H9 (cell line): ENCODE measurements around the gene SLC13A4. TPM values are rescaled to one million over a fixed set of nuclear protein-coding genes. Genes with fewer than 3 reads are reported as not detected.
A peak's percentile ranks its signal among the peaks of the same experiment; 100 is the strongest.

Experiments
- DNase-seq: peaks from one replicate; pipeline ENCODE4 v3.0.0-alpha.2; 2017
- H2AFZ ChIP-seq: one replicate; pipeline ENCODE4 v1.6.1; 2013; ENCODE audit warnings: mild to moderate bottlenecking, low read length, control low read depth, moderate library complexity
- H2AK5ac ChIP-seq: 2 replicates; pipeline ENCODE4 v1.6.1; 2013; ENCODE audit warnings: low read length, control low read depth, mixed read lengths; ENCODE audit not compliant: insufficient read length
- H2BK120ac ChIP-seq: one replicate; pipeline ENCODE4 v1.6.1; 2013; ENCODE audit warnings: low read depth, mild to moderate bottlenecking, low read length, control low read depth, inconsistent platforms; ENCODE audit not compliant: poor library complexity, severe bottlenecking
- H2BK12ac ChIP-seq: 2 replicates; pipeline ENCODE4 v1.6.1; 2013; ENCODE audit warnings: low read length, control low read depth, mixed read lengths, low read depth; ENCODE audit not compliant: insufficient read length
- H2BK15ac ChIP-seq: 2 replicates; pipeline ENCODE4 v1.6.1; 2013; ENCODE audit warnings: low read depth, low read length, control low read depth
- H2BK20ac ChIP-seq: one replicate; pipeline ENCODE4 v1.6.1; 2013; ENCODE audit warnings: low read depth, mild to moderate bottlenecking, low read length, control low read depth, inconsistent platforms; ENCODE audit not compliant: poor library complexity, severe bottlenecking
- H2BK5ac ChIP-seq: 2 replicates; pipeline ENCODE4 v1.6.1; 2013; ENCODE audit warnings: low read length, control low read depth, mixed read lengths; ENCODE audit not compliant: insufficient read length
- H3K14ac ChIP-seq: 2 replicates; pipeline ENCODE4 v1.6.1; 2013; ENCODE audit warnings: low read length, control low read depth; ENCODE audit not compliant: insufficient read depth
- H3K18ac ChIP-seq: 2 replicates; pipeline ENCODE4 v1.6.1; 2013; ENCODE audit warnings: low read depth, mild to moderate bottlenecking, mixed read lengths, low read length, control low read depth; ENCODE audit not compliant: insufficient read length
- H3K23ac ChIP-seq: 2 replicates; pipeline ENCODE4 v1.6.1; 2013; ENCODE audit warnings: low read length, control low read depth, mixed read lengths, low read depth; ENCODE audit not compliant: insufficient read length
- H3K23me2 ChIP-seq: 2 replicates; pipeline ENCODE4 v1.6.1; 2013; ENCODE audit warnings: low read depth, mild to moderate bottlenecking, mixed read lengths, low read length, control low read depth; ENCODE audit not compliant: insufficient read length, poor library complexity, severe bottlenecking
- H3K27ac ChIP-seq: 2 replicates; pipeline ENCODE4 v1.5.1; 2013; ENCODE audit warnings: low read length, control low read depth, mixed read lengths, low read depth; ENCODE audit not compliant: insufficient read length
- H3K27me3 ChIP-seq: 2 replicates; pipeline ENCODE4 v1.6.1; 2013; ENCODE audit warnings: low read length, control low read depth, inconsistent platforms; ENCODE audit not compliant: insufficient read depth
- H3K4ac ChIP-seq: 2 replicates; pipeline ENCODE4 v1.6.1; 2013; ENCODE audit warnings: low read depth, mild to moderate bottlenecking, control low read depth, inconsistent platforms, low read length, moderate library complexity
- H3K4me1 ChIP-seq: 2 replicates; pipeline ENCODE4 v1.6.1; 2013; ENCODE audit warnings: low read length, control low read depth, inconsistent platforms; ENCODE audit not compliant: insufficient read depth
- H3K4me2 ChIP-seq: 2 replicates; pipeline ENCODE4 v1.6.1; 2013; ENCODE audit warnings: low read length, control low read depth, mixed read lengths; ENCODE audit not compliant: insufficient read length, insufficient read depth
- H3K56ac ChIP-seq: 2 replicates; pipeline ENCODE4 v1.6.1; 2013; ENCODE audit warnings: low read depth, mild to moderate bottlenecking, mixed read lengths, low read length, control low read depth; ENCODE audit not compliant: insufficient read length
- H3K79me1 ChIP-seq: 2 replicates; pipeline ENCODE4 v1.6.1; 2013; ENCODE audit warnings: low read depth, mild to moderate bottlenecking, moderate library complexity, low read length, control low read depth, inconsistent platforms; ENCODE audit not compliant: insufficient read depth, poor library complexity, severe bottlenecking
- H3K79me2 ChIP-seq: 2 replicates; pipeline ENCODE4 v1.6.1; 2013; ENCODE audit warnings: low read length, control low read depth, inconsistent platforms; ENCODE audit not compliant: insufficient read depth
- H3K9ac ChIP-seq: 2 replicates; pipeline ENCODE4 v1.6.1; 2013; ENCODE audit warnings: low read length, control low read depth, mixed read lengths; ENCODE audit not compliant: insufficient read length; ENCODE audit errors: extremely low read depth
- H3K9me3 ChIP-seq: one replicate; pipeline ENCODE4 v1.6.1; 2013; ENCODE audit warnings: low read depth, low read length, inconsistent platforms; ENCODE audit not compliant: control insufficient read depth
- H3T11ph ChIP-seq: one replicate; pipeline ENCODE4 v1.6.1; 2013; ENCODE audit warnings: mild to moderate bottlenecking, low read length, control low read depth, inconsistent platforms
- H4K20me1 ChIP-seq: one replicate; pipeline ENCODE4 v1.6.1; 2013; ENCODE audit not compliant: control insufficient read depth, insufficient read length, insufficient read depth
- H4K5ac ChIP-seq: 2 replicates; pipeline ENCODE4 v1.6.1; 2013; ENCODE audit warnings: low read depth, mild to moderate bottlenecking, mixed read lengths, low read length, control low read depth; ENCODE audit not compliant: insufficient read length
- H4K8ac ChIP-seq: replicated peaks from 2 replicates; pipeline ENCODE4 v1.6.1; 2013; ENCODE audit warnings: low read length, control low read depth, mixed read lengths, low read depth; ENCODE audit not compliant: insufficient read length
- H4K91ac ChIP-seq: 2 replicates; pipeline ENCODE4 v1.6.1; 2013; ENCODE audit warnings: low read depth, mild to moderate bottlenecking, moderate library complexity, mixed read lengths, low read length, control low read depth; ENCODE audit not compliant: insufficient read length
- H3K27ac Mint-ChIP-seq, 3 experiments: 2 replicates in 2 of 3; 3 replicates in 1 of 3; pipeline ENCODE4 v1.8.0; 2020 to 2021; ENCODE audit warnings: mixed read lengths in 3 of 3, mild to moderate bottlenecking in 1 of 3, moderate library complexity in 1 of 3
- H3K27me3 Mint-ChIP-seq: 2 replicates; pipeline ENCODE4 v1.8.0; 2021; ENCODE audit warnings: low read depth, mild to moderate bottlenecking, moderate library complexity, mixed read lengths
- H3K36me3 Mint-ChIP-seq, 3 experiments: 2 replicates in 2 of 3; 3 replicates in 1 of 3; pipeline ENCODE4 v1.8.0; 2020 to 2021; ENCODE audit warnings: low read depth in 3 of 3, mixed read lengths in 3 of 3; ENCODE audit not compliant: insufficient read depth in 1 of 3
- H3K4me1 Mint-ChIP-seq, 2 experiments: 2 replicates each; pipeline ENCODE4 v1.8.0; 2020; ENCODE audit warnings: mixed read lengths in 2 of 2
- H3K4me3 Mint-ChIP-seq, 2 experiments: 2 replicates in 1 of 2; 3 replicates in 1 of 2; pipeline ENCODE4 v1.8.0; 2020 to 2021; ENCODE audit warnings: mild to moderate bottlenecking in 2 of 2, mixed read lengths in 2 of 2, moderate library complexity in 1 of 2
- H3K9me3 Mint-ChIP-seq, 2 experiments: 2 replicates in 1 of 2; 3 replicates in 1 of 2; pipeline ENCODE4 v1.8.0; 2020; ENCODE audit warnings: mild to moderate bottlenecking in 2 of 2, mixed read lengths in 2 of 2, moderate library complexity in 1 of 2
- WGBS: extraction: QIAGEN DNeasy Blood & Tissue Kit; methylation state at CpG from one replicate; pipeline ENCODE4 v1.1.7; 2013; ENCODE audit warnings: missing lambda C conversion rate, low lambda C conversion rate, mixed read lengths; ENCODE audit not compliant: insufficient read length; ENCODE audit errors: extremely low coverage; 5-methylcytosine and 5-hydroxymethylcytosine counted together
- total RNA-seq: library from RNA; stranded (reverse); gene quantifications from 2 replicates; pipeline ENCODE4 v1.2.1, GENCODE V29; 2021
- TF ChIP-seq, protein P1 (sequence below): fragments of 200-600 bp; sonication (generic); conservative IDR thresholded peaks from 3 replicates; pipeline ENCODE4 v1.8.0; 2021; ENCODE audit warnings: antibody characterized with exemption, mild to moderate bottlenecking

SLC13A4 gene
- total RNA-seq, 1 experiment from 2014 or later: 3.5 TPM

DNA sequence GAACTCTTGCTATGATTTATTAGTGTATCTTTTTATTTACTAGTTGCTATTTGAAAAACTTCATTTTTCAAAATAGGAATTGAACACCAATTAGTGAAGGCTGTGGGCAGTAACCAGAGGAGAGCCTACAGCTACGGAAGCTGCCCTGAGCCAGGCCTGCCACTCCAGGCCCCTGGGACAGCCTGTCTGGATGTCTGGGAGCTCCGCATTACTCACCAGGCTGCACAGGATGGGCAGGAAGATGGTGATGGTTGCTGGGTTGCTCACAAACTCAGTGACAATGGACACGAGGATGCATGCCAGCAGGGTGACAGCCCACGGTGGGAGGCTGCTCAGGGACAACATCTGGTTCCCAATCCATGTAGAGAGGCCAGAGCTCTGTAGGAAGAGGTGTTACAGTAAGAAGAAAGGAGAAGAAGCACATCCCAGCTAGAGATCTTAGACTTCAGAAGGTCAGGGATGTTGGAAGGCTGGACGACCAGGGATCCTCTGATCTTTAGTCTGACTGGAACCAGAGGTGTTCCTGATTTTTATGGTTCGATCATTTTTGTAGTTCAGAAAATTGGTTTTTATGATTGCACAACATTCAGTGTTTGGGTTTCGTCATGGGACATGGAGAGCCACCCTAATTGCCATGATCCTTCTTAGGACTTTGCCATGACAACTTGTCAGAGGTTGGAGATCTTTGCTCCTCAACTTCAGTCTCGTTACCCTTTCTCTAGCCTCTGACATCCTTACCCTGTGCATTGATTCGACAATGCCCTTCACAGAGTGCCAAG lies 42.5 kb downstream of the SLC13A4 start:
- peaks cover 0 to 6% of the 10 kb centered on the region in 2 experiments; a peak in 1 of 4 replicates for H3K4me1 Mint-ChIP-seq
- Histone ChIP-seq H3K23ac (no peak overlapping the region), H2AK5ac (no peak overlapping the region), H4K20me1 (no peaks in the 10 kb centered on the region), H3K27me3 (no peaks in the 10 kb centered on the region), H4K91ac (no peak overlapping the region), H2AFZ (no peak overlapping the region), H3K4me2 (no peak overlapping the region), H3K14ac (no peak overlapping the region), H2BK20ac (no peak overlapping the region), H3T11ph (no peak overlapping the region), H3K4ac (no peak overlapping the region), H4K8ac (no peak overlapping the region), H2BK15ac (no peak overlapping the region), H3K9me3 (no peaks in the 10 kb centered on the region), H3K23me2 (no peaks in the 10 kb centered on the region), H3K56ac (no peak overlapping the region), H3K4me1 (no peaks in the 10 kb centered on the region; the same call in 1 of the 2 replicates), H2BK12ac (no peak overlapping the region), H3K9ac (no peak overlapping the region), H3K79me1 (no peaks in the 10 kb centered on the region), H2BK120ac (no peak overlapping the region), H4K5ac (no peak overlapping the region), H3K79me2 (no peaks in the 10 kb centered on the region), H3K27ac (no peak overlapping the region), H2BK5ac (no peak overlapping the region), H3K18ac (no peak overlapping the region)
- peak overlapping the region in 1 of 3 experiments; percentile 38; a peak in 1 of 7 replicates for H3K27ac Mint-ChIP-seq
- peaks cover 0 to 19% (median 7%) of the 10 kb centered on the region in 3 experiments; a peak in 4 of 7 replicates for H3K36me3 Mint-ChIP-seq
- no peaks in the 10 kb centered on the region for H3K9me3 Mint-ChIP-seq
- DNase-seq: no peak
- TF ChIP-seq, protein P1, sequence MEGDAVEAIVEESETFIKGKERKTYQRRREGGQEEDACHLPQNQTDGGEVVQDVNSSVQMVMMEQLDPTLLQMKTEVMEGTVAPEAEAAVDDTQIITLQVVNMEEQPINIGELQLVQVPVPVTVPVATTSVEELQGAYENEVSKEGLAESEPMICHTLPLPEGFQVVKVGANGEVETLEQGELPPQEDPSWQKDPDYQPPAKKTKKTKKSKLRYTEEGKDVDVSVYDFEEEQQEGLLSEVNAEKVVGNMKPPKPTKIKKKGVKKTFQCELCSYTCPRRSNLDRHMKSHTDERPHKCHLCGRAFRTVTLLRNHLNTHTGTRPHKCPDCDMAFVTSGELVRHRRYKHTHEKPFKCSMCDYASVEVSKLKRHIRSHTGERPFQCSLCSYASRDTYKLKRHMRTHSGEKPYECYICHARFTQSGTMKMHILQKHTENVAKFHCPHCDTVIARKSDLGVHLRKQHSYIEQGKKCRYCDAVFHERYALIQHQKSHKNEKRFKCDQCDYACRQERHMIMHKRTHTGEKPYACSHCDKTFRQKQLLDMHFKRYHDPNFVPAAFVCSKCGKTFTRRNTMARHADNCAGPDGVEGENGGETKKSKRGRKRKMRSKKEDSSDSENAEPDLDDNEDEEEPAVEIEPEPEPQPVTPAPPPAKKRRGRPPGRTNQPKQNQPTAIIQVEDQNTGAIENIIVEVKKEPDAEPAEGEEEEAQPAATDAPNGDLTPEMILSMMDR: no peak
- H3K4me3 Mint-ChIP-seq: no peak overlapping the region
- no peaks in the 10 kb centered on the region for H3K27me3 Mint-ChIP-seq
- no CpG with 5 or more reads among the region's 9 CpGs for WGBS
